Muscle layer of duodenum (tissue), 2 donors: Measurements from ENCODE around the gene NFIA.

Experiments used
- H3K27ac ChIP-seq: one replicate; pipeline ENCODE4 v1.7.0; 2013; ENCODE audit warnings: mild to moderate bottlenecking, low read length
- H3K27me3 ChIP-seq: one replicate; pipeline ENCODE4 v1.7.0; 2013; ENCODE audit warnings: low read depth, mild to moderate bottlenecking, control low read depth, low read length
- H3K36me3 ChIP-seq, 2 donors: one replicate each; pipeline ENCODE4 v1.7.0; 2013; ENCODE audit warnings: low read length in 2 of 2, control low read depth in 1 of 2, mild to moderate bottlenecking in 1 of 2; ENCODE audit not compliant: insufficient read depth in 2 of 2, control insufficient read depth in 1 of 2
- H3K4me1 ChIP-seq, 2 donors: one replicate each; pipeline ENCODE4 v1.7.0; 2013; ENCODE audit warnings: low read length in 2 of 2, mild to moderate bottlenecking in 2 of 2, control low read depth in 1 of 2, moderate library complexity in 1 of 2; ENCODE audit not compliant: insufficient read depth in 2 of 2, control insufficient read depth in 1 of 2
- H3K4me3 ChIP-seq, 2 donors: one replicate each; pipeline ENCODE4 v1.7.0; 2013; ENCODE audit warnings: low read length in 2 of 2, low read depth in 1 of 2, mild to moderate bottlenecking in 1 of 2
- H3K9me3 ChIP-seq, 2 donors: one replicate each; pipeline ENCODE4 v1.7.0; 2013; ENCODE audit warnings: low read length in 2 of 2, control low read depth in 1 of 2, mild to moderate bottlenecking in 1 of 2; ENCODE audit not compliant: control insufficient read depth in 1 of 2
- donor health status: healthy.

NFIA gene

GRCh38 chr1:61088163-61088974, 6.0 kb downstream of the NFIA start:
- Histone ChIP-seq H3K9me3 (no peaks in the 10 kb centered on the region), H3K4me1 (peaks cover 6 to 30% of the 10 kb centered on the region in 2 donors), H3K4me3 (no peak overlapping the region), H3K27me3 (no peaks in the 10 kb centered on the region), H3K27ac (peak overlapping the region; percentile 2), H3K36me3 (peaks cover 9 to 14% of the 10 kb centered on the region in 2 donors)

- no peaks in the 10 kb centered on the region for H3K9me3 ChIP-seq
- H3K27ac ChIP-seq, result no peak overlapping the region
- peaks cover 9 to 14% of the 10 kb centered on the region in 2 donors for H3K36me3 ChIP-seq
- no peak overlapping the region for H3K4me3 ChIP-seq
- H3K4me1 ChIP-seq, result peaks cover 6 to 39% of the 10 kb centered on the region in 2 donors
- no peaks in the 10 kb centered on the region for H3K27me3 ChIP-seq
Measured at GRCh38 chr1:61089338-61089737, 7.0 kb downstream of the NFIA start.

GRCh38 chr1:61089741-61090140, 7.4 kb downstream of the NFIA start:
- H3K9me3 ChIP-seq, result no peaks in the 10 kb centered on the region

GRCh38 chr1:61090546-61091202, 8.3 kb downstream of the NFIA start:
- Histone ChIP-seq H3K27me3 (no peaks in the 10 kb centered on the region), H3K27ac (no peak overlapping the region), H3K4me3 (no peak overlapping the region), H3K4me1 (peaks cover 6 to 39% of the 10 kb centered on the region in 2 donors), H3K36me3 (peaks cover 9 to 14% of the 10 kb centered on the region in 2 donors), H3K9me3 (no peaks in the 10 kb centered on the region)

More at GRCh38 chr1:61089741-61090140, 7.4 kb downstream of the NFIA start:
- no peak overlapping the region for H3K27ac ChIP-seq
- H3K4me3 ChIP-seq, result no peak overlapping the region
- H3K27me3 ChIP-seq, result no peaks in the 10 kb centered on the region
- H3K4me1 ChIP-seq, result peaks cover 6 to 43% of the 10 kb centered on the region in 2 donors
- peaks cover 9 to 14% of the 10 kb centered on the region in 2 donors for H3K36me3 ChIP-seq

- H3K4me1 ChIP-seq, result peaks cover 6 to 37% of the 10 kb centered on the region in 2 donors
- no peaks in the 10 kb centered on the region for H3K27me3 ChIP-seq
- H3K9me3 ChIP-seq, result no peaks in the 10 kb centered on the region
- H3K4me3 ChIP-seq, result no peak overlapping the region
- peaks cover 9 to 14% of the 10 kb centered on the region in 2 donors for H3K36me3 ChIP-seq
- H3K27ac ChIP-seq, result no peak overlapping the region
Measured at GRCh38 chr1:61091455-61091854, 9.1 kb downstream of the NFIA start.

- Histone ChIP-seq H3K4me1 (peaks cover 6 to 41% of the 10 kb centered on the region in 2 donors), H3K4me3 (peak overlapping the region in 1 of 2 donors; percentile 17), H3K9me3 (no peaks in the 10 kb centered on the region), H3K27me3 (no peaks in the 10 kb centered on the region), H3K27ac (no peak overlapping the region), H3K36me3 (peaks cover 9 to 14% of the 10 kb centered on the region in 2 donors)
Measured at GRCh38 chr1:61092642-61093041, 10.3 kb downstream of the NFIA start.

GRCh38 chr1:61093525-61094137, 11.3 kb downstream of the NFIA start:
- no peaks in the 10 kb centered on the region for H3K27me3 ChIP-seq
- H3K9me3 ChIP-seq, result no peaks in the 10 kb centered on the region
- peak overlapping the region in 1 of 2 donors; percentile 6 for H3K4me3 ChIP-seq
- peaks cover 4 to 7% of the 10 kb centered on the region in 2 donors for H3K36me3 ChIP-seq
- H3K4me1 ChIP-seq, result peaks cover 6 to 41% of the 10 kb centered on the region in 2 donors
- H3K27ac ChIP-seq, result peak overlapping the region; percentile 7

- Histone ChIP-seq H3K4me3 (peak overlapping the region in 1 of 2 donors; percentile 3), H3K4me1 (peaks cover 6 to 41% of the 10 kb centered on the region in 2 donors), H3K36me3 (no peaks in the 10 kb centered on the region), H3K27me3 (no peaks in the 10 kb centered on the region), H3K27ac (peak overlapping the region; percentile 15), H3K9me3 (no peaks in the 10 kb centered on the region)
Measured at GRCh38 chr1:61094677-61095469, 12.5 kb downstream of the NFIA start.

- Histone ChIP-seq H3K4me1 (peaks cover 6 to 35% of the 10 kb centered on the region in 2 donors), H3K4me3 (no peak overlapping the region), H3K27me3 (no peaks in the 10 kb centered on the region), H3K36me3 (no peaks in the 10 kb centered on the region), H3K27ac (peak overlapping the region; percentile 15), H3K9me3 (no peaks in the 10 kb centered on the region)
Measured at GRCh38 chr1:61095470-61095812, 13.1 kb downstream of the NFIA start.

GRCh38 chr1:61097317-61097716, 15.0 kb downstream of the NFIA start:
- H3K4me1 ChIP-seq, result peaks cover 0 to 31% of the 10 kb centered on the region in 2 donors
- H3K36me3 ChIP-seq, result no peaks in the 10 kb centered on the region
- no peak overlapping the region for H3K4me3 ChIP-seq
- H3K9me3 ChIP-seq, result no peaks in the 10 kb centered on the region
- H3K27ac ChIP-seq, result no peak overlapping the region
- H3K27me3 ChIP-seq, result no peaks in the 10 kb centered on the region
